Endodermal cell (in vitro differentiated cells): ENCODE data around the gene GJB3. TPM values are rescaled to one million over a fixed set of nuclear protein-coding genes. Genes with fewer than 3 reads are reported as not detected.
A peak's percentile ranks its signal among the peaks of the same experiment; 100 is the strongest.

Source experiments
- DNase-seq: peaks from one replicate; pipeline ENCODE4 v3.0.0-alpha.2; 2017
- H3K27ac ChIP-seq: 2 replicates; pipeline ENCODE4 v1.5.1; 2013; ENCODE audit warnings: mild to moderate bottlenecking, low read depth, low read length, moderate library complexity
- H3K27me3 ChIP-seq: 2 replicates; pipeline ENCODE4 v1.6.1; 2013; ENCODE audit warnings: mild to moderate bottlenecking, low read length, moderate library complexity; ENCODE audit not compliant: insufficient read depth, control insufficient read depth, poor library complexity, severe bottlenecking
- H3K36me3 ChIP-seq: 2 replicates; pipeline ENCODE4 v1.7.0; 2013; ENCODE audit warnings: mild to moderate bottlenecking, low read length, moderate library complexity; ENCODE audit not compliant: control insufficient read depth, insufficient read depth
- H3K4me1 ChIP-seq: one replicate; pipeline ENCODE4 v1.7.0; 2013; ENCODE audit warnings: low read length; ENCODE audit not compliant: control insufficient read depth, insufficient read depth
- H3K4me3 ChIP-seq: 2 replicates; pipeline ENCODE4 v1.5.1; 2013; ENCODE audit warnings: mild to moderate bottlenecking, low read length, moderate library complexity
- H3K9ac ChIP-seq: 2 replicates; pipeline ENCODE4 v1.6.1; 2013; ENCODE audit warnings: mild to moderate bottlenecking, low read length, moderate library complexity; ENCODE audit not compliant: poor library complexity, severe bottlenecking; ENCODE audit errors: extremely low read depth
- H3K9me3 ChIP-seq: 2 replicates; pipeline ENCODE4 v1.6.1; 2013; ENCODE audit warnings: mild to moderate bottlenecking, low read length, moderate library complexity; ENCODE audit not compliant: control insufficient read depth
- H3K27ac Mint-ChIP-seq: 2 replicates; pipeline ENCODE4 v1.8.0; 2020; ENCODE audit warnings: mixed read lengths
- H3K27me3 Mint-ChIP-seq: 2 replicates; pipeline ENCODE4 v1.8.0; 2021; ENCODE audit warnings: mild to moderate bottlenecking, mixed read lengths; ENCODE audit not compliant: insufficient read depth
- H3K36me3 Mint-ChIP-seq: 2 replicates; pipeline ENCODE4 v1.8.0; 2020; ENCODE audit warnings: low read depth, mixed read lengths
- H3K4me1 Mint-ChIP-seq: 2 replicates; pipeline ENCODE4 v1.8.0; 2020; ENCODE audit warnings: mixed read lengths
- H3K4me3 Mint-ChIP-seq: 2 replicates; pipeline ENCODE4 v1.8.0; 2020; ENCODE audit warnings: mild to moderate bottlenecking, moderate library complexity, mixed read lengths
- H3K9me3 Mint-ChIP-seq: 2 replicates; pipeline ENCODE4 v1.8.0; 2020; ENCODE audit warnings: mild to moderate bottlenecking, mixed read lengths
- WGBS, 2 experiments: methylation state at CpG; one replicate each; pipeline versions ENCODE4 v1.1.5 to v1.1.7; 2013; ENCODE audit warnings: missing lambda C conversion rate in 2 of 2, mixed read lengths in 1 of 2; ENCODE audit not compliant: insufficient coverage in 1 of 2, insufficient read length in 1 of 2; 5-methylcytosine and 5-hydroxymethylcytosine counted together
- total RNA-seq, 2 donors: library from RNA; stranded (reverse); fragmentation: NEBNext Ultra II Directional in 1 of 2; extraction: Animal tissue kit (Norgen Biotek cat#: 25700) in 1 of 2; gene quantifications; 2 replicates in 1 of 2; 3 replicates in 1 of 2; pipeline ENCODE4 v1.2.1, GENCODE V29; 2021
- TF ChIP-seq, protein P1 (sequence below): fragments of 200-600 bp; sonication (generic); conservative IDR thresholded peaks from 2 replicates; pipeline ENCODE4 v1.5.0; 2021; ENCODE audit warnings: antibody characterized with exemption, mild to moderate bottlenecking

The GJB3 gene
- total RNA-seq, 2 donors from 2014 or later: 0.38 to 2.9 TPM

- Histone ChIP-seq H3K9ac (no peak overlapping the region), H3K36me3 (no peaks in the 10 kb centered on the region), H3K4me1 (no peaks in the 10 kb centered on the region), H3K4me3 (no peak overlapping the region), H3K27me3 (no peaks in the 10 kb centered on the region), H3K9me3 (no peaks in the 10 kb centered on the region), H3K27ac (no peak overlapping the region)
- Mint-ChIP-seq H3K27ac (peak overlapping the region; percentile 45), H3K4me1 (peaks cover 30% of the 10 kb centered on the region), H3K36me3 (peaks cover 5% of the 10 kb centered on the region), H3K4me3 (peak overlapping the region; percentile 57), H3K9me3 (no peaks in the 10 kb centered on the region), H3K27me3 (peaks cover 33% of the 10 kb centered on the region)
- DNase-seq: no peak
- 76 to 97% methylated on average over 7 to 10 of the region's 10 CpGs for WGBS, 2 experiments
- TF ChIP-seq, protein P1, sequence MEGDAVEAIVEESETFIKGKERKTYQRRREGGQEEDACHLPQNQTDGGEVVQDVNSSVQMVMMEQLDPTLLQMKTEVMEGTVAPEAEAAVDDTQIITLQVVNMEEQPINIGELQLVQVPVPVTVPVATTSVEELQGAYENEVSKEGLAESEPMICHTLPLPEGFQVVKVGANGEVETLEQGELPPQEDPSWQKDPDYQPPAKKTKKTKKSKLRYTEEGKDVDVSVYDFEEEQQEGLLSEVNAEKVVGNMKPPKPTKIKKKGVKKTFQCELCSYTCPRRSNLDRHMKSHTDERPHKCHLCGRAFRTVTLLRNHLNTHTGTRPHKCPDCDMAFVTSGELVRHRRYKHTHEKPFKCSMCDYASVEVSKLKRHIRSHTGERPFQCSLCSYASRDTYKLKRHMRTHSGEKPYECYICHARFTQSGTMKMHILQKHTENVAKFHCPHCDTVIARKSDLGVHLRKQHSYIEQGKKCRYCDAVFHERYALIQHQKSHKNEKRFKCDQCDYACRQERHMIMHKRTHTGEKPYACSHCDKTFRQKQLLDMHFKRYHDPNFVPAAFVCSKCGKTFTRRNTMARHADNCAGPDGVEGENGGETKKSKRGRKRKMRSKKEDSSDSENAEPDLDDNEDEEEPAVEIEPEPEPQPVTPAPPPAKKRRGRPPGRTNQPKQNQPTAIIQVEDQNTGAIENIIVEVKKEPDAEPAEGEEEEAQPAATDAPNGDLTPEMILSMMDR: no peak
Measured at GRCh38 chr1:34792424-34792823, 11.4 kb downstream of the GJB3 start.

GRCh38 chr1:34792868-34793727, 12.1 kb downstream of the GJB3 start, which contains the start of gene GJA4:
Gene GJA4 (plus strand): TSS chr1:34792999. CDS start chr1:34794214, 1,215 bp downstream.
- Histone ChIP-seq H3K4me3 (no peak within 1 kb of the TSS), H3K9me3 (no peaks in the 10 kb centered on the region), H3K36me3 (no peaks in the 10 kb centered on the region), H3K27me3 (no peaks in the 10 kb centered on the region), H3K27ac (no peak within 1 kb of the TSS), H3K4me1 (no peaks in the 10 kb centered on the region), H3K9ac (no peak within 1 kb of the TSS)
- WGBS, 2 experiments: 30 to 41% methylated on average over 19 to 44 of the region's 45 CpGs
- peak within 1 kb of the TSS; percentile 57 for H3K4me3 Mint-ChIP-seq
- peak; percentile 72 for DNase-seq
- H3K36me3 Mint-ChIP-seq: peaks cover 5% of the 10 kb centered on the region
- H3K9me3 Mint-ChIP-seq: no peaks in the 10 kb centered on the region
- H3K27me3 Mint-ChIP-seq: peaks cover 33% of the 10 kb centered on the region
- H3K4me1 Mint-ChIP-seq: peaks cover 24% of the 10 kb centered on the region
- TF ChIP-seq, protein P1: no peak
- peak within 1 kb of the TSS; percentile 45 for H3K27ac Mint-ChIP-seq

DNA sequence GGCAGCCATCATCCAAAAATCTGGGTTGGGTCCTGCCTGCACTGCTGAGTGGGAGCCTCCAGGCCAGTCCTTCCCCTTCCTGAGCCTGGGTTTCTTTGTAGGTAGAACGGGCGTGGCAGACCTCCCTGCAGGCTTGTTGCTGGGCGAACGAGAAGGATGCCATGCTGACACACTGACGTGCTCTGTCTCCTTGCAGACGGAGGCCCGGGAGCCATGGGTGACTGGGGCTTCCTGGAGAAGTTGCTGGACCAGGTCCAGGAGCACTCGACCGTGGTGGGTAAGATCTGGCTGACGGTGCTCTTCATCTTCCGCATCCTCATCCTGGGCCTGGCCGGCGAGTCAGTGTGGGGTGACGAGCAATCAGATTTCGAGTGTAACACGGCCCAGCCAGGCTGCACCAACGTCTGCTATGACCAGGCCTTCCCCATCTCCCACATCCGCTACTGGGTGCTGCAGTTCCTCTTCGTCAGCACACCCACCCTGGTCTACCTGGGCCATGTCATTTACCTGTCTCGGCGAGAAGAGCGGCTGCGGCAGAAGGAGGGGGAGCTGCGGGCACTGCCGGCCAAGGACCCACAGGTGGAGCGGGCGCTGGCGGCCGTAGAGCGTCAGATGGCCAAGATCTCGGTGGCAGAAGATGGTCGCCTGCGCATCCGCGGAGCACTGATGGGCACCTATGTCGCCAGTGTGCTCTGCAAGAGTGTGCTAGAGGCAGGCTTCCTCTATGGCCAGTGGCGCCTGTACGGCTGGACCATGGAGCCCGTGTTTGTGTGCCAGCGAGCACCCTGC, 13.2 kb downstream of the GJB3 start:
- H3K4me3 Mint-ChIP-seq: peak overlapping the region; percentile 57
- H3K36me3 ChIP-seq: no peaks in the 10 kb centered on the region
- peaks cover 35% of the 10 kb centered on the region for H3K27me3 Mint-ChIP-seq
- H3K9ac ChIP-seq: no peak overlapping the region
- no peaks in the 10 kb centered on the region for H3K9me3 ChIP-seq
- H3K9me3 Mint-ChIP-seq: no peaks in the 10 kb centered on the region
- peaks cover 5% of the 10 kb centered on the region for H3K36me3 Mint-ChIP-seq
- H3K4me1 ChIP-seq: no peaks in the 10 kb centered on the region
- H3K27me3 ChIP-seq: no peaks in the 10 kb centered on the region
- H3K4me1 Mint-ChIP-seq: peaks cover 24% of the 10 kb centered on the region
- TF ChIP-seq, protein P1: no peak
- 94 to 98% methylated on average over 36 to 40 of the region's 40 CpGs for WGBS, 2 experiments
- no peak overlapping the region for H3K27ac ChIP-seq
- no peak for DNase-seq
- no peak overlapping the region for H3K27ac Mint-ChIP-seq
- no peak overlapping the region for H3K4me3 ChIP-seq
